ENCODE data around the gene CASP8. TPM values are rescaled to one million over a fixed set of nuclear protein-coding genes. Genes with fewer than 3 reads are reported as not detected.

Gene CASP8
- total and polyA plus RNA-seq, 9 of the 15 experiments (the other 6 are each of a cell fraction or from before 2014, with no cell fraction given), result 10.2 to 31.4 (median 19.4) TPM

DNA sequence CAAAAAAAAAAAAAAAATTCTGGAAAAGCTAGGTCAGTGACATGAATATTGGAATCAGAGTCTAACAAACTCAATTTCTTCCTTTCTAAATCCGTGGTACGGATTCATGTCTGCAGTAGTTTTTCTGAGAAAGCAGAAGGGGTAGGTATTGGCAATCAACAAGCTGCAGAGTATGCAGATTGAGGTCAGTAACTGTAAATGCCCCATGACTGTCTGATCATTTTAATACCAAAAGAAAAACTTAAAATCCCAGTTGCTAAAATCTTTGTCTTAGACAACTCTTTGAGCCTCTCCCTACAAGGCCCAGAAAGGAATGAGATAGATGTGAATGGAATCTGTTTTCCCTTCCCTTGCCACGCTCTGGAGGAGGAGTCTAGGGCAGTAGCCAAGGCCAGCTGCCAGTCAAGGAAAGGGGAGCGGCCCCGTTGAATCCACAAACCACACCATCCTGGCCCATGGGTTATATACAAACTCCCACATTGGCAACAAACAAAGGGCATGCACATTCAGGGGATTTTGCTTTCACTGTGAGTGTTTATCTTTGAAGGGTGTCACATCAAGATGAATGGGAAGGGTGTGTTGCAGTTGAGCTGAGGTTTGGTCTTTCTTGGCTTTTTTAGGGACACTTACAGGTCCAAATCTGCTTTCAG lies 6.1 kb upstream of the CASP8 start (continued):
- TF ChIP-seq SOX6 (IDR thresholded peaks at IDR 0.05), result 0 out of 2 replicates have a peak, but pooled peaks have one; percentile 10
- TF ChIP-seq, protein P1, sequence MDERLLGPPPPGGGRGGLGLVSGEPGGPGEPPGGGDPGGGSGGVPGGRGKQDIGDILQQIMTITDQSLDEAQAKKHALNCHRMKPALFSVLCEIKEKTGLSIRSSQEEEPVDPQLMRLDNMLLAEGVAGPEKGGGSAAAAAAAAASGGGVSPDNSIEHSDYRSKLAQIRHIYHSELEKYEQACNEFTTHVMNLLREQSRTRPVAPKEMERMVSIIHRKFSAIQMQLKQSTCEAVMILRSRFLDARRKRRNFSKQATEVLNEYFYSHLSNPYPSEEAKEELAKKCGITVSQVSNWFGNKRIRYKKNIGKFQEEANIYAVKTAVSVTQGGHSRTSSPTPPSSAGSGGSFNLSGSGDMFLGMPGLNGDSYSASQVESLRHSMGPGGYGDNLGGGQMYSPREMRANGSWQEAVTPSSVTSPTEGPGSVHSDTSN (CRISPR knock-in tag; IDR thresholded peaks at IDR 0.05; ENCODE audit: low read depth), result no peak
- TF ChIP-seq, protein P1 (tag; conservative IDR thresholded peaks at IDR 0.05; ENCODE audit: low read depth), result peak; percentile 81
- 0 out of 2 replicates have a peak, but pooled peaks have one; percentile 15 for TF ChIP-seq SMARCE1 (IDR thresholded peaks at IDR 0.05)
- TF ChIP-seq, protein P2, sequence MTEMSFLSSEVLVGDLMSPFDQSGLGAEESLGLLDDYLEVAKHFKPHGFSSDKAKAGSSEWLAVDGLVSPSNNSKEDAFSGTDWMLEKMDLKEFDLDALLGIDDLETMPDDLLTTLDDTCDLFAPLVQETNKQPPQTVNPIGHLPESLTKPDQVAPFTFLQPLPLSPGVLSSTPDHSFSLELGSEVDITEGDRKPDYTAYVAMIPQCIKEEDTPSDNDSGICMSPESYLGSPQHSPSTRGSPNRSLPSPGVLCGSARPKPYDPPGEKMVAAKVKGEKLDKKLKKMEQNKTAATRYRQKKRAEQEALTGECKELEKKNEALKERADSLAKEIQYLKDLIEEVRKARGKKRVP (CRISPR knock-in tag; IDR thresholded peaks at IDR 0.05), result no peak

DNA sequence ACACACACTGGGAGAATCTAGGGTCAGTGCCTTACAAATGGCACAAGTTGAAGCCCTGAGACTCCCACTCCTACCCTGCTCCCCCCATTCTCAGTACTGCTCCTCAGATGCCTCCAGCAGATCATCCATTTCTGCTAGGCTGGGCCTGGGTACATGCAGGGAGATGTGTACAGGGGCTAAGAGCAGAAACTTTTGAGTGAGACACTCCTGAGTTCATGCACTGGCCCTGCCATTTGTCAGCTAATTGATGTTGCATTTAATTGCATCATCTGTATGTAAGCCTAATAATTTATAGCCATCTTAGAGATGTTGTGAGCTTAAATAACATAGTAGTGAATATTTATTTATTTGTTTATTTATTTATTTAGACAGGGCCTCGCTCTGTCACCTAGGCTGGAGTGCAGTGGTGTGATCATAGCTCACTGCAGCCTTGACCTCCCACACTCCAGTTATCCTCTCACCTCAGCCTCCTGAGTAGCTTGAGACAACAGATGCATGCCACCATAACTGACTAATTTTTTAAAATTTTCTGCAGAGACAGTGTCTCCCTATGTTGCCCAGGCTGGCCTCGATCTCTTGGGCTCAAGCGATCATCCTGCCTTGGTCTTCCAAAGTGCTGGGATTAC lies 4.8 kb upstream of the CASP8 start:
- BruUV-seq (replicated peaks), result no TSS peak
- TF ChIP-seq ZNF764 (CRISPR knock-in tag; IDR thresholded peaks at IDR 0.05; ENCODE audit: low read depth), result no peak
- TF ChIP-seq NR2C1 (IDR thresholded peaks at IDR 0.05), result no peak
- no peak for TF ChIP-seq NR2C1 (tag; IDR thresholded peaks at IDR 0.05)
- TF ChIP-seq L3MBTL2 (IDR thresholded peaks at IDR 0.05), result no peak
- TF ChIP-seq, protein P2 (CRISPR knock-in tag; IDR thresholded peaks at IDR 0.05), result peak; percentile 88
- TF ChIP-seq TRIM24 (IDR thresholded peaks at IDR 0.05), result peak in 1 of 2 experiments; percentile 47; a peak in 2 of 4 replicates
- no peak for TF ChIP-seq ZNF431 (CRISPR knock-in tag; IDR thresholded peaks at IDR 0.05)
- TF ChIP-seq TGIF2 (CRISPR knock-in tag; IDR thresholded peaks at IDR 0.05), result no peak
- TF ChIP-seq ILF3 (IDR thresholded peaks at IDR 0.05; ENCODE audit: borderline replicate concordance), result no peak
- TF ChIP-seq, protein P3, sequence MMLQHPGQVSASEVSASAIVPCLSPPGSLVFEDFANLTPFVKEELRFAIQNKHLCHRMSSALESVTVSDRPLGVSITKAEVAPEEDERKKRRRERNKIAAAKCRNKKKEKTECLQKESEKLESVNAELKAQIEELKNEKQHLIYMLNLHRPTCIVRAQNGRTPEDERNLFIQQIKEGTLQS (IDR thresholded peaks at IDR 0.05), result peak; percentile 87
- TF ChIP-seq, protein P3 (CRISPR knock-in tag; conservative IDR thresholded peaks at IDR 0.05), result no peak
- no peak for TF ChIP-seq ZNF212 (CRISPR knock-in tag; IDR thresholded peaks at IDR 0.05)

More for the DNA sequence above, 4.8 kb upstream of the CASP8 start:
- Histone ChIP-seq H3K4me3 (no peak overlapping the region), H2AFZ (ENCODE audit: low read depth, low read length) (no peak overlapping the region), H3K4me2 (ENCODE audit: insufficient read depth, low read length) (no peak overlapping the region), H3K4me1 (replicated peaks in 1 of 2; ENCODE audit: control insufficient read depth in 2 of 2, insufficient read depth in 2 of 2, low read length in 2 of 2) (peaks cover 23 to 33% of the 10 kb centered on the region in 2 experiments), H3K36me3 (ENCODE audit: control insufficient read depth, insufficient read depth, low read length) (no peaks in the 10 kb centered on the region), H4K20me1 (replicated peaks; ENCODE audit: control insufficient read depth, insufficient read depth, low read length) (no peaks in the 10 kb centered on the region), H3K9me1 (ENCODE audit: control insufficient read depth, insufficient read depth, low read length) (no peaks in the 10 kb centered on the region), H3K79me2 (ENCODE audit: control insufficient read depth, insufficient read depth, low read length) (peaks cover 27% of the 10 kb centered on the region), H3K27me3 (ENCODE audit: control insufficient read depth in 2 of 2, insufficient read depth in 2 of 2, low read length in 2 of 2) (no peaks in the 10 kb centered on the region), H3K9me3 (replicated peaks; ENCODE audit: control insufficient read depth, insufficient read depth, low read depth, low read length) (no peaks in the 10 kb centered on the region), H3K27ac (ENCODE audit: extremely low read depth, low read depth, low read length) (peak overlapping the region; percentile 43; the same call in 2 of the 3 replicates), H3K9ac (ENCODE audit: insufficient read depth in 1 of 2, low read depth in 2 of 2, low read length in 2 of 2) (no peak overlapping the region; a peak in 1 of 4 replicates)
- CTCF ChIA-PET (ENCODE audit: low intra/inter-chr PET ratio), result no interaction called here
- WGBS (ENCODE audit: insufficient coverage, low coverage, missing lambda C conversion rate), result 84% methylated on average over 3 of the region's 3 CpGs
- DNase-seq (ENCODE audit: extremely low read depth in 1 of 4, low spot score in 3 of 4) (no peak), ATAC-seq (peak; percentile 7; the same call in 1 of the 3 replicates), FAIRE-seq (no peak)
- intact Hi-C loops (cut with micrococcal nuclease), result no loop called here
- in situ Hi-C loops (cut with MboI), result no loop called here
- POLR2A ChIA-PET, result interaction anchor here (0.6 to 1.0 kb wide), 2 partner anchors 8 to 196 kb away, joined by 3 read pairs; partner anchors contain the start of gene TRAK2
